Daoy (cell line): ENCODE data around the gene ARHGEF4. TPM values are rescaled to one million over a fixed set of nuclear protein-coding genes. Genes with fewer than 3 reads are reported as not detected.
A peak's percentile ranks its signal among the peaks of the same experiment; 100 is the strongest.

Source experiments
- DNase-seq: peaks from one replicate; pipeline ENCODE4 v3.0.0-alpha.2; 2015; ENCODE audit warnings: low read depth
- total RNA-seq: library from RNA; depleted of rRNA; stranded (reverse); fragments of >200 nt; shearing (Covaris generic); gene quantifications from 2 replicates; pipeline ENCODE4 v1.2.3, GENCODE V29; 2014

Gene ARHGEF4
- total RNA-seq, 1 experiment from 2014 or later: 1.5 TPM

- DNase-seq: no peak
Observed at GRCh38 chr2:130819608-130820278, 17.0 kb upstream of the ARHGEF4 start.

GRCh38 chr2:130820279-130820861 is 16.3 kb upstream of the ARHGEF4 start:
- peak; percentile 43 for DNase-seq

- DNase-seq: no peak
Observed at GRCh38 chr2:130821867-130822266, 14.8 kb upstream of the ARHGEF4 start.

- DNase-seq: no peak
Observed at GRCh38 chr2:130822766-130823165, 13.9 kb upstream of the ARHGEF4 start.

- no peak for DNase-seq
Observed at GRCh38 chr2:130823171-130823885, 13.4 kb upstream of the ARHGEF4 start.

- no peak for DNase-seq
Observed at GRCh38 chr2:130823886-130824491, 12.7 kb upstream of the ARHGEF4 start.

- peak; percentile 96 for DNase-seq
Observed at GRCh38 chr2:130824492-130825061, 12.1 kb upstream of the ARHGEF4 start.

- DNase-seq: no peak
Observed at GRCh38 chr2:130825231-130825965, 11.3 kb upstream of the ARHGEF4 start.

GRCh38 chr2:130825966-130826253 is 10.8 kb upstream of the ARHGEF4 start:
- no peak for DNase-seq

- no peak for DNase-seq
Observed at GRCh38 chr2:130826419-130826818, 10.3 kb upstream of the ARHGEF4 start.

GRCh38 chr2:130826821-130827501 is 9.8 kb upstream of the ARHGEF4 start:
- no peak for DNase-seq

GRCh38 chr2:130827502-130828251 is 9.0 kb upstream of the ARHGEF4 start:
- DNase-seq: peak; percentile 90

- peak; percentile 34 for DNase-seq
Observed at GRCh38 chr2:130828461-130828860, 8.3 kb upstream of the ARHGEF4 start.

- DNase-seq: peak; percentile 76
Observed at GRCh38 chr2:130829015-130829414, 7.7 kb upstream of the ARHGEF4 start.

- DNase-seq: no peak
Observed at GRCh38 chr2:130830538-130830937, 6.2 kb upstream of the ARHGEF4 start.

- DNase-seq: no peak
Observed at GRCh38 chr2:130831356-130831755, 5.4 kb upstream of the ARHGEF4 start.

- no peak for DNase-seq
Observed at GRCh38 chr2:130832296-130832940, 4.3 kb upstream of the ARHGEF4 start.

GRCh38 chr2:130834091-130834930 is 2.4 kb upstream of the ARHGEF4 start:
- DNase-seq: peak; percentile 67
